ENCODE results near the gene ABI3BP.

The ABI3BP gene

DNA sequence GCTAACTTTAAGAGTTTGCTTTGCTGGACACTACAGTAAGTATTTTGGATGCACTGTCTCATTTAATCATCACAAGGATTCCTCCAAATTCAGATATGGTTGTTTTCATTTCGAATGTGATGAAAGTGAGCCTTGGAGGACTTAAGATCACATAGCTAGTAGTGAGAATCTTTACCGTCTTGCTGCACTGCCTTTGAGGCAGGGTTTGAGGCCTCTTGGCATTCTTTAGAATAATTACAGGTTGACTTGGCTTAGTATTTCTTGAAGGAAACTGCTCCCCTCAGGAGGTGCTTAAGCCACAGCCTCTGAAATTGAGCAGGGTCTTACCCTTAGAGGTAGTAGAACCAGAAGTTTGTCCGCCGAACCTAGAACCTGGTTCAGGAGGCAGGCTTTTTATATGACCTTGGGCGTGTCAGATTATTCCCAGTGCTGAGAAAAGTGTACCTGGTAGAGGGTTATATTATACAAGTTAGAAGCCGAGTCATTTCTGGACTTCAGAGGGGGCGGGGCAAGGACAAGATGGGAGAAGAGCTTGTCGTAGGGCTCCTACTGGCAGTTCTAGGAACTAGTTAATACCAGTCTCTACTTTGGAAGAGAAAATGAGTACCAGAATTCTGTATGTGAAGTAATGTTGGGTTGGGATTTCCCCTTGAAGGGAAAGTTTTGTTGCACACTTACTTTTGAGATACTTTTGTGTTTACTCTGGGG, 282.8 kb downstream of the ABI3BP start:
- peak in 1 of 2 donors; percentile 31 for DNase-seq (ENCODE audit: low spot score in 2 of 2)
- ATAC-seq (replicated peaks; ENCODE audit: extremely low read depth, poor library complexity, severe bottlenecking): peak; percentile 21
- H3K9me3 Mint-ChIP-seq: peaks cover 4% of the 10 kb centered on the region
- peaks cover 12% of the 10 kb centered on the region for H3K27me3 Mint-ChIP-seq
- peaks cover 35% of the 10 kb centered on the region for H3K36me3 Mint-ChIP-seq (ENCODE audit: insufficient read depth)
- H3K27ac Mint-ChIP-seq (ENCODE audit: low read depth): peak overlapping the region; percentile 96
- peak overlapping the region; percentile 85 for H3K4me3 Mint-ChIP-seq
- peaks cover 49% of the 10 kb centered on the region for H3K4me1 Mint-ChIP-seq

DNA sequence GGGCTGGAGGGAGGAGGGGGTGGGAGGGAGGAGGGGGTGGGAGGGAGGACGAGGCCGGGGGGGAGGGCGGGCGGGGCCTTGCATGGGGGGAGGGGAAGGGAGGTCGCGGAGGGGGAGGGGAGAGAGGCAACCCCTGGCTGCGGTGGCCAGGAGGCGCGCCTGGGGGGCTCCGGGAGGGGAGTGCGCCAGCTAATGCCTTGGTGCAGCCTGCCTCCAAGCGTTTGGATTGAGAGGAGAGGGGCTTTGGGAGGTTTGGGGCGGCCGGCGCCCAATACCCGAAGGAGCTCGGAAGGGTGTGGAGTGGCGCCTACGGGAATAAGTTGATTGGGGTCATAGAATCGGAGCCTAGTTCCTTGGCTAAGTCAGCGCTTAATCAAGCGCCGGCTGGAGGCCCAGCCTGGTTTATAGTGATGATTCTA, 283.4 kb downstream of the ABI3BP start:
- Mint-ChIP-seq H3K4me1 (peaks cover 44% of the 10 kb centered on the region), H3K36me3 (ENCODE audit: insufficient read depth) (peaks cover 31% of the 10 kb centered on the region), H3K4me3 (peak overlapping the region; percentile 85), H3K27ac (ENCODE audit: low read depth) (peak overlapping the region; percentile 96), H3K27me3 (peaks cover 18% of the 10 kb centered on the region), H3K9me3 (peaks cover 4% of the 10 kb centered on the region)
- ATAC-seq (replicated peaks; ENCODE audit: extremely low read depth, poor library complexity, severe bottlenecking) (peak; percentile 2), DNase-seq (ENCODE audit: low spot score in 2 of 2) (peak in 1 of 2 donors; percentile 21)

GRCh38 chr3:100708989-100709841, 284.0 kb downstream of the ABI3BP start, which contains the start of gene TFG:
TSS of gene TFG (plus strand) at chr3:100709494. CDS start at chr3:100713686, 4,192 bp downstream.
- Mint-ChIP-seq H3K4me3 (peak within 1 kb of the TSS; percentile 85), H3K27ac (ENCODE audit: low read depth) (peak within 1 kb of the TSS; percentile 96), H3K36me3 (ENCODE audit: insufficient read depth) (peaks cover 28% of the 10 kb centered on the region), H3K4me1 (peaks cover 41% of the 10 kb centered on the region), H3K27me3 (peaks cover 19% of the 10 kb centered on the region), H3K9me3 (peaks cover 4% of the 10 kb centered on the region)
- peak; percentile 91 for ATAC-seq (replicated peaks; ENCODE audit: extremely low read depth, poor library complexity, severe bottlenecking)
- peak; percentile 94 to 97 for DNase-seq (ENCODE audit: low spot score in 2 of 2)

GRCh38 chr3:100708644-100708988, 284.6 kb downstream of the ABI3BP start:
- ATAC-seq (replicated peaks; ENCODE audit: extremely low read depth, poor library complexity, severe bottlenecking): no peak
- Mint-ChIP-seq H3K27me3 (peaks cover 19% of the 10 kb centered on the region), H3K27ac (ENCODE audit: low read depth) (peak overlapping the region; percentile 96), H3K4me1 (peaks cover 39% of the 10 kb centered on the region), H3K36me3 (ENCODE audit: insufficient read depth) (peaks cover 24% of the 10 kb centered on the region), H3K9me3 (peaks cover 4% of the 10 kb centered on the region), H3K4me3 (peak overlapping the region; percentile 85)
- no peak for DNase-seq (ENCODE audit: low spot score in 2 of 2)

GRCh38 chr3:100706365-100706764, 286.9 kb downstream of the ABI3BP start:
- no peak for ATAC-seq (replicated peaks; ENCODE audit: extremely low read depth, poor library complexity, severe bottlenecking)
- no peak overlapping the region for H3K27ac Mint-ChIP-seq (ENCODE audit: low read depth)
- peaks cover 32% of the 10 kb centered on the region for H3K27me3 Mint-ChIP-seq
- DNase-seq (ENCODE audit: low spot score in 2 of 2): no peak
- H3K36me3 Mint-ChIP-seq (ENCODE audit: insufficient read depth): peaks cover 17% of the 10 kb centered on the region
- H3K4me3 Mint-ChIP-seq: no peak overlapping the region
- H3K4me1 Mint-ChIP-seq: peaks cover 17% of the 10 kb centered on the region
- H3K9me3 Mint-ChIP-seq: peaks cover 4% of the 10 kb centered on the region

DNA sequence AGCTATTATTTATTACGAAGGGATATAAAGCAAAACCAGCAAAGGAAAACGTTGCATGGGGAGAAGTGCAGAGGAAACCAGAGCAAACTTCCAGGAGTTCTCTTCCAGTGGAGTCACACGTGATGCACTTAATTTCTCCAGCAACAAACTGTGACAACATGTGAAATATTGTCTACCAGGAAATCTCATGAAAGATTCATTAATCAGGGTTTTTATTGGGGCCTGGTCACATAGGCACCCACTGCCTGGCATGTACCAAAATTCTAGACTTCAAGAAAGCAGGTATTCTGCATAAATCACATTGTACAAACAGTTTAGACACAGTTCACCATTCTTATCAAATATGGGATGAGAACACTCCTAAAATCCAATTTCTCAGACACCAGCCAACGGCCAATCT, 289.4 kb downstream of the ABI3BP start:
- H3K27me3 Mint-ChIP-seq: peaks cover 51% of the 10 kb centered on the region
- peaks cover under 1% of the 10 kb centered on the region for H3K36me3 Mint-ChIP-seq (ENCODE audit: insufficient read depth)
- H3K9me3 Mint-ChIP-seq: peaks cover 4% of the 10 kb centered on the region
- no peak for ATAC-seq (replicated peaks; ENCODE audit: extremely low read depth, poor library complexity, severe bottlenecking)
- no peak overlapping the region for H3K4me3 Mint-ChIP-seq
- no peak for DNase-seq (ENCODE audit: low spot score in 2 of 2)
- no peak overlapping the region for H3K27ac Mint-ChIP-seq (ENCODE audit: low read depth)
- H3K4me1 Mint-ChIP-seq: peaks cover 6% of the 10 kb centered on the region

- Mint-ChIP-seq H3K27me3 (peaks cover 60% of the 10 kb centered on the region), H3K4me1 (no peaks in the 10 kb centered on the region), H3K27ac (ENCODE audit: low read depth) (no peak overlapping the region), H3K36me3 (ENCODE audit: insufficient read depth) (no peaks in the 10 kb centered on the region), H3K9me3 (no peaks in the 10 kb centered on the region), H3K4me3 (no peak overlapping the region)
- no peak for DNase-seq (ENCODE audit: low spot score in 2 of 2)
- ATAC-seq (replicated peaks; ENCODE audit: extremely low read depth, poor library complexity, severe bottlenecking): no peak
These were observed 290.3 kb downstream of the ABI3BP start for GRCh38 chr3:100702980-100703345.

GRCh38 chr3:100702082-100702979, 290.9 kb downstream of the ABI3BP start:
- no peak overlapping the region for H3K4me3 Mint-ChIP-seq
- no peak for ATAC-seq (replicated peaks; ENCODE audit: extremely low read depth, poor library complexity, severe bottlenecking)
- H3K27me3 Mint-ChIP-seq: peaks cover 66% of the 10 kb centered on the region
- DNase-seq (ENCODE audit: low spot score in 2 of 2): no peak
- no peak overlapping the region for H3K27ac Mint-ChIP-seq (ENCODE audit: low read depth)
- no peaks in the 10 kb centered on the region for H3K36me3 Mint-ChIP-seq (ENCODE audit: insufficient read depth)
- H3K4me1 Mint-ChIP-seq: no peaks in the 10 kb centered on the region
- H3K9me3 Mint-ChIP-seq: no peaks in the 10 kb centered on the region

DNA sequence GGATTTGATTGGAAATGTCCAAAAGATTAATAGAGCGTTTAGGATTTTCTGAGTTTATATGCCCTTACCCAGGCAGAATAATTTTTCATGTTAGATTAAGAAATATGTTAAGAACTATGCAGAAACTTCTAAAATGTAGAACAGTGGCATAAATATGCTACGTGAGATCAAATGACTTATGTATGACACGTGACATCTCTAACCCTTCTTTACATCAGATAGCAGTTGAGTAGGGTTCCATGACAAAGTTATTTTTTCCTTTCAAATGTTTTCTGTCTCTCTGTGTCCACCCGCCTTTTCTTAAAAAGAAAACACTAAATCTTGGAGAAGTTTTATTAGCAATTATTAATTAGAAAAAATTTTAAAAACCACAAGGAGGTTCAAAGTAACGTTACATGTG, 292.5 kb downstream of the ABI3BP start:
- ATAC-seq (replicated peaks; ENCODE audit: extremely low read depth, poor library complexity, severe bottlenecking) (no peak), DNase-seq (ENCODE audit: low spot score in 2 of 2) (no peak)
- Mint-ChIP-seq H3K36me3 (ENCODE audit: insufficient read depth) (no peaks in the 10 kb centered on the region), H3K4me3 (no peak overlapping the region), H3K27ac (ENCODE audit: low read depth) (no peak overlapping the region), H3K27me3 (peaks cover 73% of the 10 kb centered on the region), H3K9me3 (no peaks in the 10 kb centered on the region), H3K4me1 (no peaks in the 10 kb centered on the region)

Measured in central memory CD8-positive, alpha-beta T cell (primary cell).